GM18870 (cell line): ENCODE results near the gene INPP5A.

Experiments used
- ATAC-seq: cut with Tn5 transposase; IDR thresholded peaks from one replicate; pipeline ENCODE4 v1.9.1; 2021; ENCODE audit warnings: moderate library complexity; ENCODE audit not compliant: unreplicated experiment

The INPP5A gene

GRCh38 chr10:132534391-132535064, 3.1 kb upstream of the INPP5A start:
- no peak for ATAC-seq

- ATAC-seq: no peak
Measured at GRCh38 chr10:132535065-132535651, 2.4 kb upstream of the INPP5A start.

GRCh38 chr10:132536241-132536876, 1.2 kb upstream of the INPP5A start:
- ATAC-seq: no peak

- peak; percentile 83 for ATAC-seq
Measured at GRCh38 chr10:132536877-132537683, 507 bp upstream of the INPP5A start.

- ATAC-seq: no peak
Measured at GRCh38 chr10:132538031-132538789, 623 bp downstream of the INPP5A start.

GRCh38 chr10:132538790-132539421, 1.3 kb downstream of the INPP5A start:
- ATAC-seq: no peak

GRCh38 chr10:132539431-132539839, 1.8 kb downstream of the INPP5A start:
- ATAC-seq: no peak

GRCh38 chr10:132539894-132540293, 2.3 kb downstream of the INPP5A start:
- ATAC-seq: no peak

- ATAC-seq: no peak
Measured at GRCh38 chr10:132540456-132540855, 2.9 kb downstream of the INPP5A start.

- no peak for ATAC-seq
Measured at GRCh38 chr10:132541129-132541528, 3.5 kb downstream of the INPP5A start.

GRCh38 chr10:132541601-132542011, 4.0 kb downstream of the INPP5A start:
- no peak for ATAC-seq

GRCh38 chr10:132542086-132542775, 4.6 kb downstream of the INPP5A start:
- ATAC-seq: no peak

GRCh38 chr10:132542819-132543218, 5.2 kb downstream of the INPP5A start:
- no peak for ATAC-seq

GRCh38 chr10:132543916-132544743, 6.5 kb downstream of the INPP5A start:
- ATAC-seq: no peak

- ATAC-seq: no peak
Measured at GRCh38 chr10:132544744-132545658, 7.4 kb downstream of the INPP5A start.

- ATAC-seq: no peak
Measured at GRCh38 chr10:132545659-132546367, 8.2 kb downstream of the INPP5A start.
